ENCODE measurements around the gene STARD9.
A peak's percentile ranks its signal among the peaks of the same experiment; 100 is the strongest.
"Not testable (repeated sequence)": the region's sequence is repeated elsewhere in the genome, so short reads cannot be mapped to it uniquely, and the experiment has no call there.

STARD9 gene

DNA sequence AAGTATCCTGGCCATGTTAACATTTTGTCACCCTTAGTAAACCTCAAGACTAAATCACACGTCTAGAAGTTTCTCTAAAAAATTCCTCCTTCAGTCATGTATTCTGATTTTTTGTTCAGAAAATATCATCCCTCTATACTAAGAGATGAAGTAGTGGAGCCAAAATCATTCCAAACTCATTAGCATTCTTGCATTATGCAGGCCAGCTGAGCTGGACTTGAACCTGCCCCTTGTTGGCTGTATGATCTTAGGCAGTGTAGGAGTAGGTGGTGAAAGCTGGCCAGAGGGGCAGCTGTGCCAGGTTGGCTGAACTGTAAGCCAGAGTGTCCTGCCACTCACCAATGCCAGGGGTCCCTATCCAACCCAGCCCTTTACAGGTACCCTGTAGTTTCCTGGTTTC, 92.4 kb downstream of the STARD9 start:
- DNase-seq (ENCODE audit: extremely low read depth, low read depth) = no peak
- no peak overlapping the region for H3K4me3 ChIP-seq (replicated peaks; ENCODE audit: low read depth, low read length)
- TF ChIP-seq, protein P1, sequence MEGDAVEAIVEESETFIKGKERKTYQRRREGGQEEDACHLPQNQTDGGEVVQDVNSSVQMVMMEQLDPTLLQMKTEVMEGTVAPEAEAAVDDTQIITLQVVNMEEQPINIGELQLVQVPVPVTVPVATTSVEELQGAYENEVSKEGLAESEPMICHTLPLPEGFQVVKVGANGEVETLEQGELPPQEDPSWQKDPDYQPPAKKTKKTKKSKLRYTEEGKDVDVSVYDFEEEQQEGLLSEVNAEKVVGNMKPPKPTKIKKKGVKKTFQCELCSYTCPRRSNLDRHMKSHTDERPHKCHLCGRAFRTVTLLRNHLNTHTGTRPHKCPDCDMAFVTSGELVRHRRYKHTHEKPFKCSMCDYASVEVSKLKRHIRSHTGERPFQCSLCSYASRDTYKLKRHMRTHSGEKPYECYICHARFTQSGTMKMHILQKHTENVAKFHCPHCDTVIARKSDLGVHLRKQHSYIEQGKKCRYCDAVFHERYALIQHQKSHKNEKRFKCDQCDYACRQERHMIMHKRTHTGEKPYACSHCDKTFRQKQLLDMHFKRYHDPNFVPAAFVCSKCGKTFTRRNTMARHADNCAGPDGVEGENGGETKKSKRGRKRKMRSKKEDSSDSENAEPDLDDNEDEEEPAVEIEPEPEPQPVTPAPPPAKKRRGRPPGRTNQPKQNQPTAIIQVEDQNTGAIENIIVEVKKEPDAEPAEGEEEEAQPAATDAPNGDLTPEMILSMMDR (IDR thresholded peaks at IDR 0.05; ENCODE audit: low read depth, low read length, missing control alignments) = no peak

DNA sequence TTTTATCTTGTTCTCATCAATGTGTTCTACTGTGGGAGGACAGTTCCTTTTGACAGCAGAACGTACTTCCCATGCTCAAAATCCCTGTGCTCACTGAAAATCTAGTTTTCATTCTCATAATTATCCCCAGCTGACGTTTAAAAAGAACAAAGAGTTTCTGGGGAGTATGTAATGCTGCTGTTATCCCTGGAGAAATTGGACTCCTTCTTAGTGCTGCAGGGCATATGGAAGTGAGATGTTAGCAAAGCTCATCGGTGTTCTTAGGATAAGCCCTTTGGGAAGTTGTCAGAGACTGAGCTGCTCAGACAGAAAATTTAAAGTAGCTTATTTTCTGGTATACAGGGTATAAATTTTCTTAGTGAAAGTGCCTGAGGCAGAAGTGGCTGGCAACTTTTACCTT, 95.0 kb downstream of the STARD9 start:
- no peak overlapping the region for H3K4me3 ChIP-seq (replicated peaks; ENCODE audit: low read depth, low read length)
- TF ChIP-seq, protein P1 (IDR thresholded peaks at IDR 0.05; ENCODE audit: low read depth, low read length, missing control alignments) = no peak
- DNase-seq (ENCODE audit: extremely low read depth, low read depth) = peak; percentile 16

DNA sequence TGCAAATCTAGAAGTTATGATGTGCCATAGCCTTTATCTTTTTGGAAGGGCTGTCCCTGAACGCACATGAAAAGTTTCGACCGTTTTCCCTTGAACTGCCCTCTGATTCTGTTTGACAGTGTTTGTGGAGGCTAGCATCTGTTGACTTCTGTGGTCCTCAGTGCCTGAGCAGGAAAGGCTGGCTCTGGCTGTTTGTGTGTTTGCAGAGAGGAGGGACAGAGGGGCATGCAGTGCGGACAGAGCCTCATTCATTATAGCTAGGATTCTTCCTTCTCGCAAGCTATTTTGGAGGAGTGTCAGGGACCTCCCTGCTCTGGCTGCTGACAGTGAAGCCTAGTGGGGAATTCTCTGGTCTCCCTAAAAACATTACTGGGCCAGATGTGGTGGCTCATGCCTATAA, 97.0 kb downstream of the STARD9 start:
- TF ChIP-seq, protein P1 (IDR thresholded peaks at IDR 0.05; ENCODE audit: low read depth, low read length, missing control alignments) = no peak
- no peak for DNase-seq (ENCODE audit: extremely low read depth, low read depth)
- no peak overlapping the region for H3K4me3 ChIP-seq (replicated peaks; ENCODE audit: low read depth, low read length)

DNA sequence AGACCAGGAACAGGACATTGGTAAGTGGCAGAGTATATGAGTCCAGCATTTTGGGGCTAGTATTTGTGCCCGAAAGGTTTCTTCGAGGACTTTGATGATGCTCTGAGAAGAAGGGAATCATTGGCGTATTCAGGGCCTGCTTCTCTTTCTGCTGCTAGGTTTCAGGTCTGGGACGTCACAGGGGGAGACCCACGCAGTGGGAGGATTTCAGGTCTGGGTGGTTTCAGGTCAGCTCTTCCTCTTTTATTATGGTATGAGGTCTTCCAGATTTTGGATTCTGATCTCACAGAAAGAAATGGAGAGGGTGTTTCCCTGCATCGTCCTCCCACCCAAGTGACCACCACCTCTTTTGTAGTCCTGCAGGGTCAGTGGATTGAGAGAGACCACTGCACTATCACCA, 99.1 kb downstream of the STARD9 start:
- DNase-seq (ENCODE audit: extremely low read depth, low read depth) = no peak
- H3K4me3 ChIP-seq (replicated peaks; ENCODE audit: low read depth, low read length) = no peak overlapping the region
- TF ChIP-seq, protein P1 (IDR thresholded peaks at IDR 0.05; ENCODE audit: low read depth, low read length, missing control alignments) = no peak

DNA sequence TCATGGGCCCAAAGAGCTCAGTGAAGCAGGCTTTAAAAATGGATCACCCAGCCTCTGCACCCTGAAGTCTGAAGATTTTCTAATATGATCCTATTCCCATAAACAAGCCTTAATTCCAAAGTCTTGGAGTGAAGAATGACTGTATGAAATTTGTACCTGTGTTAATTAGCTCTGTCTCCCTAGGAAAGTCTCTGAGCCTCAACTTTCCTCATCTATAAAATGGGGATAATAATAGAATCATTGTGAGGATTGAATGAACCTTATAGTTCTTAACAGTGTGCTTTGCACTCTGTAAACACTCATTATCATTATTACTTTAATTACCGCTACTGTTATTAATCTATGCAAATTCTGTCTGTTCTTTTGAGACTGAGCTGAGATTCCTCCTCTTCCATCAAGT, 99.6 kb downstream of the STARD9 start:
- TF ChIP-seq, protein P1 (IDR thresholded peaks at IDR 0.05; ENCODE audit: low read depth, low read length, missing control alignments) = no peak
- DNase-seq (ENCODE audit: extremely low read depth, low read depth) = no peak
- no peak overlapping the region for H3K4me3 ChIP-seq (replicated peaks; ENCODE audit: low read depth, low read length)

DNA sequence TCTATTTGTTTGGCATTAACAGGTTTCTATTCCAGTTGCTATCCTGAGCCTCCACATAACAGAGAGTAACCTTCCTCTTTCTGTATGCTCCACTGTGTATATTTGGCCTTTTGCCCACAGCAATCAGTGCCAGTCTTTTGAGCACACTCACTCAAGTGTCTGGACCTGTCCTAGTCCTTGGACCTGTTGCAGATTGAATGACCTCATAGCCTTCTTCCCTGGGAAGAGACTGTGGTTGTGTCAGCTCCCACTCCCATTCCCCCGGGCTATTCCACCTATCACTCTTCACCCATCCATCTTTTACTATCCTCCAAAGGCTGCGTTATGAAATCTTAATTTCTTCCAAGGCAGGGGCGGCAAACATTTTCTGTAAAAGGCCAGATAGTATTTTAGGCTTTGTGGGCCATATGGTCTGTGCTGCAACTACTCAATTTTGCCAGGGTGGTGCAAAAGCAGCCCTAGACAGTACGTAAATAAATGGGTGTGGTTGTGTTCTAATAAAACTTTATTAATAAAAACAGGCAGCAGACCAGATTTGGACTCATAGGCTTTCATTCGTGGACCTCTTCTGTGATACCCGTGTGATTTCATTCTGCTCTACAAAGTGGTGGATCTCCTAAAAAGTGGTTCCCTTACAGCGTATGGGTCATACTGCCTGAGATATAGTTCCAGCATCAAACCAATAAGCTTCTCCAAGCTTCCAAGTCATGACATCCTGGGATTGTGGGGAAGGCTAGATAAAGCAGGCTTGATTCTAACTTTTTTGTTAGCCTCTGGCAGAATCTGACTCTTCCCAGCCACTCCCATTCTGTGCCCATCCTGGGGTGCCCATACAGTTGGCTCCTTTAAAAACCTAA, 104.1 kb downstream of the STARD9 start:
- TF ChIP-seq, protein P1 (IDR thresholded peaks at IDR 0.05; ENCODE audit: low read depth, low read length, missing control alignments) = no peak
- no peak for DNase-seq (ENCODE audit: extremely low read depth, low read depth)

DNA sequence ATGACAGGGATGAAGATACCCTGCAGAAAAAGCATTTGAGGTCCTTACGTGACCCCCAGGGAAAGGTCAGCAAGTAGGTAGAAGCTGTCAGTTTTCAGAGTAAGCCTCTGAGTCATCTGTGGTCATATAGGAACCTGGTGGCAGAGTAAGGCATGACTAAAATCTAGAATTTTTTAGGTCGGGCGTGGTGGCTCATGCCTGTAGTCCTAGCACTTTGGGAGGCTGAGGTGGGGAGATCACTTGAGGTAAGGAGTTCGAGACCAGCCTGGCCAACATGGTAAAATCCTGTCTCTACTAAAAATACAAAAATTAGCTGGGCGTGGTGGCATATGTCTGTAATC, 104.7 kb downstream of the STARD9 start:
- not testable (repeated sequence) for DNase-seq (ENCODE audit: extremely low read depth, low read depth)

More for the DNA sequence above, 104.1 kb downstream of the STARD9 start:
- H3K4me3 ChIP-seq (replicated peaks; ENCODE audit: low read depth, low read length) = no peak overlapping the region

More for the DNA sequence above, 104.7 kb downstream of the STARD9 start:
- H3K4me3 ChIP-seq (replicated peaks; ENCODE audit: low read depth, low read length) = not testable (repeated sequence)
